Effector CD4-positive, alpha-beta T cell (primary cell): Measurements from ENCODE around the gene ZSWIM7.

Experiments used
- DNase-seq: peaks from one replicate; pipeline ENCODE4 v3.0.0-alpha.2; 2020

ZSWIM7 gene

GRCh38 chr17:15928286-15928785, 71.2 kb downstream of the ZSWIM7 start:
- no peak for DNase-seq
